HG03066 (cell line): Measurements from ENCODE around the gene TMPRSS6.

Source experiments
- ATAC-seq: cut with Tn5 transposase; IDR thresholded peaks from one replicate; pipeline ENCODE4 v1.9.1; 2021; ENCODE audit warnings: low read depth; ENCODE audit not compliant: unreplicated experiment

TMPRSS6 gene

GRCh38 chr22:37109242-37109917 is at the start of gene TMPRSS6:
TMPRSS6 (minus strand) TSS chr22:37109713; CDS start chr22:37103417, 6,296 bp downstream.
- no peak for ATAC-seq

- ATAC-seq: no peak
Measured at GRCh38 chr22:37158963-37159290, 49.4 kb upstream of the TMPRSS6 start.

GRCh38 chr22:37157516-37158285 is 48.2 kb upstream of the TMPRSS6 start:
- ATAC-seq: no peak

GRCh38 chr22:37156686-37157435 is 47.3 kb upstream of the TMPRSS6 start:
- ATAC-seq: no peak

GRCh38 chr22:37155971-37156370 is 46.5 kb upstream of the TMPRSS6 start:
- ATAC-seq: no peak

GRCh38 chr22:37154925-37155712 is 45.6 kb upstream of the TMPRSS6 start:
- no peak for ATAC-seq

GRCh38 chr22:37153901-37154300 is 44.4 kb upstream of the TMPRSS6 start:
- ATAC-seq: no peak

GRCh38 chr22:37151401-37151800 is 41.9 kb upstream of the TMPRSS6 start:
- ATAC-seq: no peak

- ATAC-seq: no peak
Measured at GRCh38 chr22:37150701-37151100, 41.2 kb upstream of the TMPRSS6 start.

- no peak for ATAC-seq
Measured at GRCh38 chr22:37148742-37149665, 39.5 kb upstream of the TMPRSS6 start.

- ATAC-seq: no peak
Measured at GRCh38 chr22:37148031-37148651, 38.6 kb upstream of the TMPRSS6 start.

- ATAC-seq: no peak
Measured at GRCh38 chr22:37147186-37147990, 37.9 kb upstream of the TMPRSS6 start.

GRCh38 chr22:37146507-37147180 is 37.1 kb upstream of the TMPRSS6 start:
- no peak for ATAC-seq

GRCh38 chr22:37146051-37146385 is 36.5 kb upstream of the TMPRSS6 start:
- no peak for ATAC-seq

GRCh38 chr22:37145180-37146050 is 35.9 kb upstream of the TMPRSS6 start:
- ATAC-seq: no peak

- no peak for ATAC-seq
Measured at GRCh38 chr22:37144180-37144554, 34.7 kb upstream of the TMPRSS6 start.

GRCh38 chr22:37141971-37142370 is 32.5 kb upstream of the TMPRSS6 start:
- no peak for ATAC-seq
